Activated naive CD4-positive, alpha-beta T cell treated with anti-CD3 and anti-CD28 coated beads, Interleukin-2, amount 10 ng/mL, durations not matched to agents 5 hours and 36 hours (primary cell): ENCODE results near the gene SCGB1C1. TPM values are rescaled to one million over a fixed set of nuclear protein-coding genes. Genes with fewer than 3 reads are reported as not detected.

Experiments used
- total RNA-seq, 2 experiments: library from RNA; stranded (reverse); gene quantifications; one replicate each; pipeline ENCODE4 v1.2.3, GENCODE V29; 2021

SCGB1C1 gene
- total RNA-seq, result not detected

GRCh38 chr11:192674-193128 lies at the start of gene SCGB1C1:
SCGB1C1 (plus strand) TSS chr11:193078; CDS start chr11:193100, 22 bp downstream.

GRCh38 chr11:207208-207862 lies 14.5 kb downstream of the SCGB1C1 start, which contains the start of the genes BET1L and RIC8A:
BET1L (minus strand) TSS chr11:207399; CDS start chr11:207321, 78 bp downstream.
RIC8A (plus strand) TSS chr11:207708; CDS start chr11:208855, 1,147 bp downstream.

GRCh38 chr11:235997-236773 lies 43.3 kb downstream of the SCGB1C1 start, which contains the start of gene SIRT3:
SIRT3 (minus strand) TSS chr11:236342; CDS start chr11:236328, 14 bp downstream.

GRCh38 chr11:236774-237767 lies 44.2 kb downstream of the SCGB1C1 start, which contains the start of gene PSMD13:
PSMD13 (plus strand) TSS chr11:236976; CDS start chr11:237050, 74 bp downstream.

Other genes with a start within 250 kb of the SCGB1C1 start
- gene BET1L, start 14.3 kb downstream of the SCGB1C1 start, total RNA-seq, result 10 to 100 TPM; 42.3 to 43.5 TPM
- gene RIC8A, start 14.6 kb downstream of the SCGB1C1 start, total RNA-seq, result 10 to 100 TPM; 91.2 to 91.3 TPM
- gene SIRT3, start 43.3 kb downstream of the SCGB1C1 start, total RNA-seq, result 10 to 100 TPM; 13.7 to 14.6 TPM
- 100 to 1,000 TPM; 128 to 131 TPM for gene PSMD13, start 43.9 kb downstream of the SCGB1C1 start, total RNA-seq
- gene NLRP6, start 85.3 kb downstream of the SCGB1C1 start, total RNA-seq, result 10 to 100 TPM; 21.3 to 21.4 TPM
- gene PGGHG, start 96.0 kb downstream of the SCGB1C1 start, total RNA-seq, result 100 to 1,000 TPM; 343 to 358 TPM
- gene IFITM5, start 106.4 kb downstream of the SCGB1C1 start, total RNA-seq, result not detected
- gene IFITM2, start 114.7 kb downstream of the SCGB1C1 start, total RNA-seq, result 1,000 to 10,000 TPM; 1,405 to 1,458 TPM
- gene IFITM1, start 121.0 kb downstream of the SCGB1C1 start, total RNA-seq, result 1,000 to 10,000 TPM in 1 of 2 experiments, 100 to 1,000 TPM in 1; 981 to 1,005 TPM
- 10 to 100 TPM; 54.2 to 62.1 TPM for gene IFITM3, start 127.8 kb downstream of the SCGB1C1 start, total RNA-seq
- gene B4GALNT4, start 176.4 kb downstream of the SCGB1C1 start, total RNA-seq, result 1 to 10 TPM; 2.2 to 2.5 TPM
- gene PKP3, start 201.1 kb downstream of the SCGB1C1 start, total RNA-seq, result not detected
- gene SIGIRR, start 221.9 kb downstream of the SCGB1C1 start, total RNA-seq, result 100 to 1,000 TPM; 257 to 267 TPM
- 100 to 1,000 TPM in 1 of 2 experiments, 10 to 100 TPM in 1; 93.3 to 107 TPM for gene ANO9, start 248.9 kb downstream of the SCGB1C1 start, total RNA-seq